Measurements from ENCODE around the gene RPTOR.

DNA sequence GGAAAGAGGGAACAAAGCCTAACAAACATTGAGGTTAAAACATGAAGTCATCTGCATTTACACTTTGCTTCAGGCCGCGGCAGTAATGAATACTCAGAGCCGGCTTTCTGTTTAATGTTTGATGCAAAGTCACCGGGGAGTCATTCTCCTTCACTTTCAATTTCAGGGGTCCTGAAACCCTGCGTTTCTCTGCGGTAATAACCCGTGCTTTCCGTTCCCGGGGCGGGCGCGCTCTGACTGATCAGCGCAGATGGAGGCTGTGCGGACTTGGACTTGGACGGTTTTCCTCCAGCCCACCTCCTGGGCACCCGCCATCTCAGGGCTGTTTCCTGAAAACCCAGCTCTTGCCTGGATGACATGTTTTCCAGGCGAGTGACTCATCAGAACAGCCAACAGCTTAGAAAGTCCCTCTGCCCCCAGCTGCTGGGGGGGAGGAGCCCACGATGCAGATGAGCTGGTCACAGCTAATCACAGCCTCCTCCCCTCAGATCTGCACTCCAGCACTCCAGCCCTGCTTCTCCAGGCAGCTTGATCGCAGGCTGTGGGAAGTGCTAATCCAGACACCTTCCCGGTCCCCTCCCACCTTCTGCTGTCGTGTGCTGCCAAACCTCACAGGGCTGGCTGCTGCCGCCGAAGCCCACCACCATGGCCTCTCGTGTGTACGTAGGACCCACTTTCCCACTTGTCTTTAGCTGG, 288.4 kb downstream of the RPTOR start:
- TF ChIP-seq EZH2 (IDR thresholded peaks at IDR 0.05; ENCODE audit: insufficient read depth, poor library complexity, severe bottlenecking) (no peak), EZH2phosphoT487 (IDR thresholded peaks at IDR 0.05; ENCODE audit: insufficient read depth, low read depth) (no peak)
